ENCODE measurements around the gene RBM47. TPM values are rescaled to one million over a fixed set of nuclear protein-coding genes. Genes with fewer than 3 reads are reported as not detected.
"Not testable (repeated sequence)": the region's sequence is repeated elsewhere in the genome, so short reads cannot be mapped to it uniquely, and the experiment has no call there.

The RBM47 gene
- total RNA-seq, 4 donors from 2014 or later: 200 to 369 (median 323) TPM

DNA sequence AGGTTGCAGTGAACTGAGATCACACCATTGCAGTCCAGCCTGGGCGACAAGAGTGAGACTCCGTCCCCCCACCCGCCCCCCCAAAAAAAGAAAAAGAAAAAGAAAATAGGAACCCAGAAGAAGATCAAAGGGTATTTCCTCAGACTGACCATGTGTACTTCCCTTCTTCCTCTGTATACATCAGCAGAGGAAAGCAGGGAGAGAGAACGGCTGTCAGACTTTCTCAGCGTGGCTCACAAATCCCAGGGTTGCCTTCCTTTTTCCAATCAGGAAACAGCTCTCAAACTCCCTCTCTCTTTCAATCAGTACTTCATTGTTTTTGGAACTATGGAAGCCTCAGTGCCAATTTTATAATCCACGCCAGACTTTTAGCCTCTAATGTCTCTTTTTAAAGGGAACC lies 235.4 kb downstream of the RBM47 start:
- intact Hi-C loops (cut with DNase I): no loop called here
- H3K27me3 ChIP-seq: no peaks in the 10 kb centered on the region
- peaks cover 38 to 43% of the 10 kb centered on the region in 2 donors for H3K4me1 ChIP-seq
- H3K9me3 ChIP-seq: no peaks in the 10 kb centered on the region
- TF ChIP-seq, protein P1, sequence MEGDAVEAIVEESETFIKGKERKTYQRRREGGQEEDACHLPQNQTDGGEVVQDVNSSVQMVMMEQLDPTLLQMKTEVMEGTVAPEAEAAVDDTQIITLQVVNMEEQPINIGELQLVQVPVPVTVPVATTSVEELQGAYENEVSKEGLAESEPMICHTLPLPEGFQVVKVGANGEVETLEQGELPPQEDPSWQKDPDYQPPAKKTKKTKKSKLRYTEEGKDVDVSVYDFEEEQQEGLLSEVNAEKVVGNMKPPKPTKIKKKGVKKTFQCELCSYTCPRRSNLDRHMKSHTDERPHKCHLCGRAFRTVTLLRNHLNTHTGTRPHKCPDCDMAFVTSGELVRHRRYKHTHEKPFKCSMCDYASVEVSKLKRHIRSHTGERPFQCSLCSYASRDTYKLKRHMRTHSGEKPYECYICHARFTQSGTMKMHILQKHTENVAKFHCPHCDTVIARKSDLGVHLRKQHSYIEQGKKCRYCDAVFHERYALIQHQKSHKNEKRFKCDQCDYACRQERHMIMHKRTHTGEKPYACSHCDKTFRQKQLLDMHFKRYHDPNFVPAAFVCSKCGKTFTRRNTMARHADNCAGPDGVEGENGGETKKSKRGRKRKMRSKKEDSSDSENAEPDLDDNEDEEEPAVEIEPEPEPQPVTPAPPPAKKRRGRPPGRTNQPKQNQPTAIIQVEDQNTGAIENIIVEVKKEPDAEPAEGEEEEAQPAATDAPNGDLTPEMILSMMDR (IDR thresholded peaks at IDR 0.05): no peak
- TF ChIP-seq POLR2A (IDR thresholded peaks at IDR 0.05): no peak
- WGBS, 2 donors: 71 to 76% methylated on average over 6 of the region's 6 CpGs
- H3K36me3 ChIP-seq: no peaks in the 10 kb centered on the region
- H3K27ac ChIP-seq: peak overlapping the region; percentile 71 to 87 (median 86)
- no peak for DNase-seq
- H3K4me3 ChIP-seq (replicated peaks in 1 of 3): no peak overlapping the region

DNA sequence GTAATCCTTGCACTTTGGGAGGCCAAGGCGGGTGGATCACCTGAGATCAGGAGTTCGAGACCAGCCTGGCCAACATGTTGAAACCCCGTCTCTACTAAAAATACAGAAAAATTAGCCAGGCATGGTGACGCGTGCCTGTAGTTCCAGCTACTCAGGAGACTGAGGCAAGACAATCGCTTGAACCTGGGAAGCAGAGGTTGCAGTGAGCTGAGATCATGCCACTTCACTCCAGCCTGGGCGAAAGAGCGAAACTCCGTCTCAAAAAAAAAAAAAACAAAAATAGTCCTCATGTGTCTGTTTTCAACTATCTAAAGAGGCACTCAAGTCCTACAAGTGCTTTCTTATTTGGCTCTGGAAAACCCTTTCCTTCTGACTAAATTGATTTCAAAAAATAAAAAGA lies 237.4 kb downstream of the RBM47 start:
- WGBS, 2 donors: 34 to 45% methylated on average over 9 of the region's 9 CpGs
- H3K36me3 ChIP-seq; intact Hi-C loops (cut with DNase I); H3K9me3 ChIP-seq; H3K27me3 ChIP-seq; H3K4me3 ChIP-seq (replicated peaks in 1 of 3): not testable (repeated sequence)
- Histone ChIP-seq H3K27ac (peak overlapping the region; percentile 61 to 87 (median 86)), H3K4me1 (peaks cover 47 to 53% of the 10 kb centered on the region in 2 donors)
- DNase-seq: peak; percentile 65

DNA sequence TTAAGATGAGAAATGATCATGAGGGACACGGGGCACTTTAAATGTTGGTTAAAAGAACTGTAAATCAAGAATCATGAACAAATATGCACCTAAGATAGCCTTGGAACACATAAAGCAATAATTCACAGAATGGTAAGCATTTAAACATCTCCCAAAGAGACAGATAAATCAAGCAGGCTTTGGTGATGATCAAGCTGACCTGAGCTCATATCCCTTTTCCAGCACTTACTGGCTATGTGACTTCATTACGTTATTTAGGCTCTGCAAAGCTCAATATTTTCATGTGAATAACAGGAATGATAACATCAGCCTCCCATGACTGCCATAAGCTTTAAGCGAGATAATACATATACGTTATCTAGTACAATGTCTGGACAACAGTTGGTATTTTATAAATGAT lies 239.7 kb downstream of the RBM47 start:
- no peaks in the 10 kb centered on the region for H3K36me3 ChIP-seq
- H3K27ac ChIP-seq: peak overlapping the region in 1 of 3 donors; percentile 47
- no peaks in the 10 kb centered on the region for H3K27me3 ChIP-seq
- no peak overlapping the region for H3K4me3 ChIP-seq (replicated peaks in 1 of 3)
- peaks cover 36 to 43% of the 10 kb centered on the region in 2 donors for H3K4me1 ChIP-seq
- intact Hi-C loops (cut with DNase I): no loop called here
- 96% methylated on average over 4 of the region's 4 CpGs for WGBS, 2 donors
- TF ChIP-seq, protein P1 (IDR thresholded peaks at IDR 0.05): no peak
- TF ChIP-seq POLR2A (IDR thresholded peaks at IDR 0.05): no peak
- no peaks in the 10 kb centered on the region for H3K9me3 ChIP-seq
- DNase-seq: no peak

DNA sequence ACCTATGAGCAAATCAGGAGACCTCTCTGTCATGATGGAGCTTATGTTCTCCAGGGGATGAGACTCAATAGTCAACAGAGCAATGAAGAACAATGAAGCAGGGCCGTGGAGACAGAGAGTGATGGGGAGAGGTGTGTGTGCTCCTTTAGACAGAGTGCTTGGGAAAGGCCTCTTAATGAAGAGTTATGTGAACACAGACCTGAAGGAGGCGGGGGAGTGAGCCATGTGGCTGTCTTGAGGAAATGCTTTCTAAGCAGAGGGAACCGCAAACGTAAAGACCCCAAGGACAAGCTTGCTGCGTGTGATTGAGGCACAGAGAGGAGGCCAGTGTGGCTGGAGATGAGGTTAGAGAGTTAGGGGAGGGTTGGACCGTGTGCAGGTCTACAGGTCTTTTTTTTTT lies 241.4 kb downstream of the RBM47 start:
- 41% methylated on average over 6 of the region's 6 CpGs for WGBS, 2 donors
- intact Hi-C loops (cut with DNase I): no loop called here
- no peak overlapping the region for H3K4me3 ChIP-seq (replicated peaks in 1 of 3)
- peak; percentile 54 to 62 for DNase-seq
- H3K27me3 ChIP-seq: no peaks in the 10 kb centered on the region
- TF ChIP-seq, protein P1 (IDR thresholded peaks at IDR 0.05): peak in 1 of 6 experiments; percentile 14
- TF ChIP-seq POLR2A (IDR thresholded peaks at IDR 0.05): no peak
- no peaks in the 10 kb centered on the region for H3K36me3 ChIP-seq
- no peaks in the 10 kb centered on the region for H3K9me3 ChIP-seq
- peaks cover 19 to 27% of the 10 kb centered on the region in 2 donors for H3K4me1 ChIP-seq
- H3K27ac ChIP-seq: peak overlapping the region; percentile 39 to 53 (median 51)

DNA sequence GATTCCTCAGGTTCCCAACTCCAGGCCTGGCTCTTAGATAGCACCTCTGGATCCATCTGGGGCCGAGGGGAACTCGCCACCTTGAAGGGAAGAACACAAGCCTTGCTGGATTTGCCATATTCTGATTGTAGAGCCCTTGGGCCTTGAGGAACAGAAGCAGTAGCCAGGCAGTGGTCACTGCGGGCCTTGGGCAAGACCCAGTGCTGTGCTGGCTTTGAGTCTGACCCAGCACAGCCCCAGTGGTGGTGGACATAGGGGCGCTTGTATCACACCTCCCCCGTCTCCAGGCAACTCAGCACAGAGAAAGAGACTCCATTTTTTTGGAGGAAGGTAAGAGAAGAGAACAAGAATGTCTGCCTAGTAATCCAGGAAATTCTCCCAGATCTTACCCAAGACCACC lies 249.0 kb downstream of the RBM47 start:
- H3K36me3 ChIP-seq: no peaks in the 10 kb centered on the region
- H3K9me3 ChIP-seq: no peaks in the 10 kb centered on the region
- H3K4me3 ChIP-seq (replicated peaks in 1 of 3): no peak overlapping the region
- intact Hi-C loops (cut with DNase I): no loop called here
- H3K4me1 ChIP-seq: peaks cover 10 to 30% of the 10 kb centered on the region in 2 donors
- no peak for DNase-seq
- 76 to 84% methylated on average over 5 of the region's 5 CpGs for whole genome bisulfite sequencing, 2 donors
- no peaks in the 10 kb centered on the region for H3K27me3 ChIP-seq
- TF ChIP-seq, protein P1 (IDR thresholded peaks at IDR 0.05): no peak
- H3K27ac ChIP-seq: no peak overlapping the region

DNA sequence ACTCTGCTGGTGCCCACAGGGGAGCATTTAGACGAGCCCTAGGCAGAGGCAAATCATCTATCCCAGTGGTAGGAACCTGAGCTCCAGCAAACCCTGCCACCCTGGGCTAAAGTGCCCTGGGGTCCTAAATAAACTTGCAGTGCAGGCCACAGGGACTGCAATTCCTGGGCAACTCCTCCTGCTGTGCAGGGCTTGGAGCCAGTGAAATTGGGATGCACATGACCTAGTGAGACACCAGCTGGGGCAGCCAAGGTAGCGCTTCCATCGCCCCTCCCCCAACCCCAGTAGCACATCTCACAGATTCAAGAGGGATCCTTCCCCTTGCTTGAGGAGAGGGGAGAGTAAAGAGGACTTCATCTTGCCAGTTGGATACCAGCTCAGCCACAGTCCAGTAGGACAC lies 250.4 kb downstream of the RBM47 start:
- no peaks in the 10 kb centered on the region for H3K36me3 ChIP-seq
- TF ChIP-seq, protein P1 (IDR thresholded peaks at IDR 0.05): no peak
- no peak for TF ChIP-seq POLR2A (IDR thresholded peaks at IDR 0.05)
- H3K4me3 ChIP-seq (replicated peaks in 1 of 3): no peak overlapping the region
- intact Hi-C loops (cut with DNase I): no loop called here
- H3K27ac ChIP-seq: peak overlapping the region in 1 of 3 donors; percentile 59
- no peaks in the 10 kb centered on the region for H3K27me3 ChIP-seq
- WGBS, 2 donors: 68 to 81% methylated on average over 2 to 3 of the region's 3 CpGs
- peak; percentile 50 to 62 for DNase-seq
- peaks cover 5 to 26% of the 10 kb centered on the region in 2 donors for H3K4me1 ChIP-seq
- H3K9me3 ChIP-seq: no peaks in the 10 kb centered on the region

Data from thyroid gland (tissue), 4 donors.